Upper lobe of left lung (tissue), 6 donors: ENCODE results near the gene ECEL1. TPM values are rescaled to one million over a fixed set of nuclear protein-coding genes. Genes with fewer than 3 reads are reported as not detected.
A peak's percentile ranks its signal among the peaks of the same experiment; 100 is the strongest.

Experiments used
- ATAC-seq, 2 donors: fragments of 200-7000 bp; cut with Tn5 transposase; one replicate each; pipeline ENCODE4 v1.9.1; 2022; ENCODE audit warnings: mild to moderate bottlenecking in 2 of 2, moderate library complexity in 2 of 2; ENCODE audit not compliant: low FRiP score in 2 of 2
- DNase-seq, 2 donors: peaks; one replicate each; pipeline ENCODE4 v3.0.0-alpha.2; 2019 to 2020
- H3K27ac ChIP-seq, 4 donors: fragments of 200-600 bp; sonication (generic); one replicate each; pipeline ENCODE4 v1.5.1; 2016 to 2019
- H3K27me3 ChIP-seq, 4 donors: fragments of 200-600 bp; sonication (generic); one replicate each; pipeline ENCODE4 v1.5.1; 2017 to 2019
- H3K36me3 ChIP-seq, 4 donors: fragments of 200-600 bp; sonication (generic); one replicate each; pipeline ENCODE4 v1.5.1; 2016 to 2019
- H3K4me1 ChIP-seq, 4 donors: fragments of 200-600 bp; sonication (generic); one replicate each; pipeline ENCODE4 v1.5.1; 2018 to 2019
- H3K4me3 ChIP-seq, 4 donors: fragments of 200-600 bp; sonication (generic); one replicate each; pipeline ENCODE4 v1.5.1; 2017 to 2019; ENCODE audit warnings: mild to moderate bottlenecking in 2 of 4, moderate library complexity in 1 of 4
- H3K9me3 ChIP-seq, 4 donors: fragments of 200-600 bp; sonication (generic); one replicate each; pipeline ENCODE4 v1.5.1; 2018 to 2019
- EP300 ChIP-seq, 4 donors: sonication (generic); formaldehyde crosslinking; IDR thresholded peaks; one replicate each; pipeline ENCODE4 v1.5.1; 2017; ENCODE audit warnings: antibody characterized with exemption in 4 of 4, control low read depth in 2 of 4
- POLR2A ChIP-seq, 4 donors: fragments of 450-650 bp; IDR thresholded peaks; one replicate each; pipeline ENCODE4 v1.5.1; 2016 to 2017; ENCODE audit warnings: antibody characterized with exemption in 4 of 4, mild to moderate bottlenecking in 2 of 4
- POLR2AphosphoS5 ChIP-seq, 2 donors: sonication (generic); formaldehyde crosslinking; IDR thresholded peaks; one replicate each; pipeline ENCODE4 v1.5.1; 2017; ENCODE audit warnings: antibody characterized with exemption in 2 of 2
- WGBS, 2 donors: methylation state at CpG; one replicate each; pipeline ENCODE4 v1.1.5; 2017 to 2018; 5-methylcytosine and 5-hydroxymethylcytosine counted together
- total RNA-seq, 6 donors: library from RNA; depleted of rRNA in 4 of 6; stranded (reverse); fragments of >200 nt in 4 of 6; gene quantifications; one replicate each; pipeline versions ENCODE4 v1.1.0 to v1.2.1, GENCODE V29; 2016 to 2021
- TF ChIP-seq, protein P1 (sequence below), 6 experiments: fragments of 450-650 bp in 4 of 6; fragments of 200-600 bp in 2 of 6; sonication (generic) in 2 of 6; IDR thresholded peaks; one replicate each; pipeline ENCODE4 v1.5.1; 2016 to 2019; ENCODE audit warnings: antibody characterized with exemption in 6 of 6
- donor health status: DM: no; HTN: no; CAD: no; lungs with moderate emphysema.
- donor health status: DM: no; HTN: yes; CAD: no; lungs with severe emphysema.

The ECEL1 gene
- total RNA-seq, 6 donors from 2014 or later, result 0.14 to 0.40 TPM; not detected in 4

DNA sequence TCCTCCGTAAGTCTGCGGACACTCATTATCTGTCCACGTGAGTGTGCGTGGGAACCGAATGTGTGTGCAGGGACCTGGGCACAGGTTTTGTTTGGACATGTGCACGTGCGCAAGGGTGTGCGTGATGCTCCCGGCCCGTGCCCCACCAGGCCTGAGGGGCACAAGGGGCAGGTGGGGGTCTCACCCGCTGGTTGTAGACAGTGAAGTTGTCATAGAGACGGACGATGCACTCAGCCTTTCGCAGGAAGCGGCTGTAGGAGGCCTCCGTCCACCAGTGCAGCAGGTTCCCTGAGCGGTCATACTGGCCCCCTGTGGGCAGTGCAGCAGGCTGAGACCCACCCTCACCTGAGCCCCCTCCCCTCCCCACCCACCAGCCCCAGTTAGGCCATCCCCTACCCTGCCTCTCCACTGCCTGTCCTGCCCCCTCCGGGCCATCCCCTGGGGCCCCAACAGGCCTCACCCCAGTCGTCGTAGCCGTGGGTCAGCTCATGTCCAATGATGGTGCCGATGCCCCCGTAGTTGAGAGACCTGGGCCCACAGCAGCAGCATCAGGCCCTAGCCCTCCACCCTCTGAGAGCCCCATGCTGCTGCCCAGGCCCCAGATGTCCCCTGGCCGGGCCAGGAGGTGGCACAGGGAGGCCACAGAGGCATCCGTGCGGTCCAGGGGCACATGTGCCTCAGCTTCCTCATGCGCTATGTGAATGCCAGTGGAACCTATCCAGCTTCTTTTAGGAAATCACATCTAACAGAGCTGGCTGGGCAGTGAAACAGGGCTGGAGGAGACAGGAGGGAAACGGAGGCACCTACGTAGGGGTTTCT, 6.1 kb downstream of the ECEL1 start:
- H3K9me3 ChIP-seq, result no peaks in the 10 kb centered on the region
- DNase-seq, result peak in 1 of 2 donors; percentile 66
- TF ChIP-seq EP300 (IDR thresholded peaks at IDR 0.05), result no peak
- TF ChIP-seq, protein P1, sequence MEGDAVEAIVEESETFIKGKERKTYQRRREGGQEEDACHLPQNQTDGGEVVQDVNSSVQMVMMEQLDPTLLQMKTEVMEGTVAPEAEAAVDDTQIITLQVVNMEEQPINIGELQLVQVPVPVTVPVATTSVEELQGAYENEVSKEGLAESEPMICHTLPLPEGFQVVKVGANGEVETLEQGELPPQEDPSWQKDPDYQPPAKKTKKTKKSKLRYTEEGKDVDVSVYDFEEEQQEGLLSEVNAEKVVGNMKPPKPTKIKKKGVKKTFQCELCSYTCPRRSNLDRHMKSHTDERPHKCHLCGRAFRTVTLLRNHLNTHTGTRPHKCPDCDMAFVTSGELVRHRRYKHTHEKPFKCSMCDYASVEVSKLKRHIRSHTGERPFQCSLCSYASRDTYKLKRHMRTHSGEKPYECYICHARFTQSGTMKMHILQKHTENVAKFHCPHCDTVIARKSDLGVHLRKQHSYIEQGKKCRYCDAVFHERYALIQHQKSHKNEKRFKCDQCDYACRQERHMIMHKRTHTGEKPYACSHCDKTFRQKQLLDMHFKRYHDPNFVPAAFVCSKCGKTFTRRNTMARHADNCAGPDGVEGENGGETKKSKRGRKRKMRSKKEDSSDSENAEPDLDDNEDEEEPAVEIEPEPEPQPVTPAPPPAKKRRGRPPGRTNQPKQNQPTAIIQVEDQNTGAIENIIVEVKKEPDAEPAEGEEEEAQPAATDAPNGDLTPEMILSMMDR (IDR thresholded peaks at IDR 0.05), result no peak
- TF ChIP-seq POLR2AphosphoS5 (IDR thresholded peaks at IDR 0.05), result no peak
- TF ChIP-seq POLR2A (IDR thresholded peaks at IDR 0.05), result no peak

DNA sequence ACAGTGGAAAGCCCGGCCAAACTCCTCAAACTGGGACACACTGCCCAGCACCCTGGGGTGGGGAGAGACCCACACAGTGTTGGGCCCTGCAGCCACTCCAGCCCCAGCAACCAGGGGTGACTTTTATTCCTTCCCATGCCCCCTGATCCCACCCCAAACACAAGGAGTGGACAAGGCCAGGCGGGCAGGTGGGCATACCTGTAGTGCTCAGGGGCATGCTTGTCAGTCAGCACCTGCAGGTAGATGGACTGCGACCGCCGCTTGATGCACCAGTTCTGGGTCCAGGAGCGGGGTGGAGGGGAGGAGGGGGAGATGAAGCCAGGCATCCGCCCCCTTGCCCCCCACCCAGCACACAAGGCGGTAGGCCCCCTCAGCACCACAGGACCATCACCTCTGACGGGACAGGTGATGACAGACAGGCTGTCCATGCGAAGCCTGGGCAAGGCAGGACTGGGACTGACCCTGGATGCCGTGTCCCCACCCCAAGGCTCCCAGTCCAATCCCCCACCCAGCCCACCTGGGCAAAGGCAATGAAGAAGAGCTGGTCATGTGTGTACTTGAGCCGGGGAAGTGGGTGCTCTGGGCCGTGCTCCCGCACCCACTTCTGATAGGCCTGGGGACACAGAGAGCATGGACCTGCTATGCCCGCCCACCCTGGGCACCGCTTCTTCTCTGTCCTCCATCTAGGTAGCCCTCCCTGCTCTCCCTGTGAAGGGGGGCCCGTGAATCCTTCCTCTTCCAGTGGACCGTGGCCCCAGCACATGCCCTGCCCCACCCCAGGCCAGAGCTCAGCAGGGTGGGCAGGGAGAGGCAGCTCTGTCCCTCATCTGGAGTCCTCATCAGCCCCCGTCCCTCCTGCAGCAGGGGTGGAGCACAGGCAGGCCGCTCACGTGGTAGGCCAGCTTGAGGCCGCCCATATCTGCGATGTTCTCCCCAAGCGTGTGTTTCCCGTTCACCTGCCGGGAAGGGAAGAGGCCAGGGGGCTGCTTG, 7.1 kb downstream of the ECEL1 start:
- no peaks in the 10 kb centered on the region for H3K9me3 ChIP-seq
- H3K4me1 ChIP-seq, result peaks cover 0 to 6% (median 0%) of the 10 kb centered on the region in 4 donors
- no peak overlapping the region for H3K27ac ChIP-seq
- no peaks in the 10 kb centered on the region for H3K36me3 ChIP-seq
- no peak overlapping the region for H3K4me3 ChIP-seq
- peaks cover 0 to 22% (median 3%) of the 10 kb centered on the region in 4 donors for H3K27me3 ChIP-seq
- no peak for ATAC-seq
- no peak for TF ChIP-seq POLR2A (IDR thresholded peaks at IDR 0.05)
- TF ChIP-seq EP300 (IDR thresholded peaks at IDR 0.05), result no peak
- TF ChIP-seq POLR2AphosphoS5 (IDR thresholded peaks at IDR 0.05), result no peak
- TF ChIP-seq, protein P1 (IDR thresholded peaks at IDR 0.05), result no peak
- 79 to 88% methylated on average over 12 to 18 of the region's 26 CpGs for WGBS, 2 donors
- peak in 1 of 2 donors; percentile 63 for DNase-seq

More for the DNA sequence above, 6.1 kb downstream of the ECEL1 start:
- Histone ChIP-seq H3K27ac (no peak overlapping the region), H3K4me3 (no peak overlapping the region), H3K36me3 (no peaks in the 10 kb centered on the region), H3K27me3 (peaks cover 0 to 32% (median 12%) of the 10 kb centered on the region in 4 donors), H3K4me1 (peaks cover 0 to 16% (median 5%) of the 10 kb centered on the region in 4 donors)
- no peak for ATAC-seq
- WGBS, 2 donors, result 85 to 90% methylated on average over 21 to 27 of the region's 29 CpGs

DNA sequence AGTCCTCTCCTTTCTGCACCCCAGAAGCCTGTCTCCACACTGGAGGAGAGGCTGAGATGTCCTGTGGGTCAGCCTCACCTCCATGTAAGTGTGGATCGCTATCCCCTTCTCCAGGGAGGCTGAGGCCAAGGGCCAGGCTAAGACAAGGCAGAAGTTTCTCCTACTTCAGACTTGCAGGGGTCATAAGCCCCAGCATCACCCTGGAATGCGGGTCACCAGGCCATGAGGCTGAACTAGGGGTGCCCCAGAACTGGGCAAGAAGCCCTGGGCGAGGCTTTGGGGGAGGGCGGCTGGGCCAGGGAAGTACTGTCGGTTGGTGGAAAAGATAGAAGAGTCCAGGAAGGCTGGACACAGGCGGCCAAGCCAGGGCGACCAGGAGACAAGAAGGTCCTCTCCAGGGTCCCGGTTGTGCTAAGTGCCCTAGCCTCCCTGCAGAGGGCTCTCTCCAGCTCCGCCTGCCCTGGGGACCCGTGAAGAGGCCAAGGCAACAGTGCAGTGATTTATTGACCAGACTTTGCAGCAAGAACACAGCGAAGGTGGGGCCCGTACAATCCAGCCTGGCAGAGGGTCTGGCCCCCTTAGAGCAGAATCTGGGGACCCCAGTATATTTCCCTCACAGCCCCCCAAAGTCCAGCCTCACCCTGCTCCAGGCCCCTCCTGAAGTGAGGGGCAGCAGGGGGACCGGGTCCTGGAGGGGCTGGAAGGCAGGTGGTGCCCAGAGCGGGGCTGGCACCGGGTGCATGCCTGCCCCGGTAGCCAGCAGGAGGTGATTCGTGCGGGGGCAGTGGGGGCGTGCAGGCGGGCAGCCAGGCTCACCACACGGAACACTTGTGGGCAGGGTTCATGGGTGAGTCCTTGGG, 8.1 kb downstream of the ECEL1 start:
- TF ChIP-seq POLR2A (IDR thresholded peaks at IDR 0.05), result no peak
- TF ChIP-seq, protein P1 (IDR thresholded peaks at IDR 0.05), result no peak
- no peak for TF ChIP-seq EP300 (IDR thresholded peaks at IDR 0.05)
- TF ChIP-seq POLR2AphosphoS5 (IDR thresholded peaks at IDR 0.05), result no peak

More for the DNA sequence above, 8.1 kb downstream of the ECEL1 start:
- ATAC-seq (no peak), DNase-seq (peak in 1 of 2 donors; percentile 59)
- H3K27me3 ChIP-seq, result peaks cover 0 to 14% (median 0%) of the 10 kb centered on the region in 4 donors
- WGBS, 2 donors, result 71 to 81% methylated on average over 11 to 20 of the region's 21 CpGs
- H3K27ac ChIP-seq, result no peak overlapping the region
- H3K9me3 ChIP-seq, result no peaks in the 10 kb centered on the region
- H3K36me3 ChIP-seq, result no peaks in the 10 kb centered on the region
- H3K4me3 ChIP-seq, result no peak overlapping the region
- H3K4me1 ChIP-seq, result no peaks in the 10 kb centered on the region
